Nephron progenitor cell (in vitro differentiated cells): Measurements from ENCODE around the gene HLCS.

Source experiments
- DNase-seq: peaks from one replicate; pipeline ENCODE4 v3.0.0; 2021
- H3K27ac Mint-ChIP-seq: 2 replicates; pipeline ENCODE4 v1.8.0; 2021; ENCODE audit warnings: mild to moderate bottlenecking, moderate library complexity, mixed read lengths
- H3K27me3 Mint-ChIP-seq: 2 replicates; pipeline ENCODE4 v1.8.0; 2021; ENCODE audit warnings: mild to moderate bottlenecking, low read depth, mixed read lengths; ENCODE audit not compliant: poor library complexity
- H3K36me3 Mint-ChIP-seq: 2 replicates; pipeline ENCODE4 v1.8.0; 2021; ENCODE audit warnings: low read depth, mixed read lengths
- H3K4me1 Mint-ChIP-seq: 2 replicates; pipeline ENCODE4 v1.8.0; 2021; ENCODE audit warnings: mixed read lengths
- H3K4me3 Mint-ChIP-seq: 2 replicates; pipeline ENCODE4 v1.8.0; 2021; ENCODE audit warnings: mild to moderate bottlenecking, moderate library complexity, mixed read lengths
- H3K9me3 Mint-ChIP-seq: 2 replicates; pipeline ENCODE4 v1.8.0; 2021; ENCODE audit warnings: mild to moderate bottlenecking, moderate library complexity, mixed read lengths
- TF ChIP-seq, protein P1 (sequence below): fragments of 200-600 bp; sonication (generic); IDR thresholded peaks from 2 replicates; pipeline ENCODE4 v1.5.0; 2021; ENCODE audit warnings: antibody characterized with exemption

Gene HLCS

DNA sequence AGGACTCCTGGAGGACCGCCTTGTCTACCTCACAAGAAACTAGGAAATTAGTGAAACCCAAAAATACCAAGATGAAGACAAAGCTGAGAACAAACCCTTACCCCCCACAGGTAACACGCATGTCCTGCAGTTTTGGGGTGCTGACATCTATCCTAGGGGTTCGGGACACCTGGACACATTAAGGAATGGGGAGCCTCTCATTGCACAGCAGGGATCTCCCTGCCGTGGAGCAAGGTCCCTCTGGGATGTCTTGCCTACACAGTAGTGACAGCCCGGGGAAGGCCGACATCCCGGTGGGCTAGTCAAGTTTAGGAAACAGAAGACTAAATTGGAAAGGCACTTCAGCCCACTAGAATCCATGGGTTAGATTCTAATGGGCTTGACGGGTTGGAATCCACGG, 223.0 kb downstream of the HLCS start:
- TF ChIP-seq, protein P1, sequence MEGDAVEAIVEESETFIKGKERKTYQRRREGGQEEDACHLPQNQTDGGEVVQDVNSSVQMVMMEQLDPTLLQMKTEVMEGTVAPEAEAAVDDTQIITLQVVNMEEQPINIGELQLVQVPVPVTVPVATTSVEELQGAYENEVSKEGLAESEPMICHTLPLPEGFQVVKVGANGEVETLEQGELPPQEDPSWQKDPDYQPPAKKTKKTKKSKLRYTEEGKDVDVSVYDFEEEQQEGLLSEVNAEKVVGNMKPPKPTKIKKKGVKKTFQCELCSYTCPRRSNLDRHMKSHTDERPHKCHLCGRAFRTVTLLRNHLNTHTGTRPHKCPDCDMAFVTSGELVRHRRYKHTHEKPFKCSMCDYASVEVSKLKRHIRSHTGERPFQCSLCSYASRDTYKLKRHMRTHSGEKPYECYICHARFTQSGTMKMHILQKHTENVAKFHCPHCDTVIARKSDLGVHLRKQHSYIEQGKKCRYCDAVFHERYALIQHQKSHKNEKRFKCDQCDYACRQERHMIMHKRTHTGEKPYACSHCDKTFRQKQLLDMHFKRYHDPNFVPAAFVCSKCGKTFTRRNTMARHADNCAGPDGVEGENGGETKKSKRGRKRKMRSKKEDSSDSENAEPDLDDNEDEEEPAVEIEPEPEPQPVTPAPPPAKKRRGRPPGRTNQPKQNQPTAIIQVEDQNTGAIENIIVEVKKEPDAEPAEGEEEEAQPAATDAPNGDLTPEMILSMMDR = no peak
- Mint-ChIP-seq H3K4me3 (no peak overlapping the region), H3K4me1 (peaks cover 42% of the 10 kb centered on the region), H3K36me3 (no peaks in the 10 kb centered on the region), H3K9me3 (no peaks in the 10 kb centered on the region), H3K27me3 (peaks cover 44% of the 10 kb centered on the region), H3K27ac (no peak overlapping the region)
- DNase-seq = no peak

DNA sequence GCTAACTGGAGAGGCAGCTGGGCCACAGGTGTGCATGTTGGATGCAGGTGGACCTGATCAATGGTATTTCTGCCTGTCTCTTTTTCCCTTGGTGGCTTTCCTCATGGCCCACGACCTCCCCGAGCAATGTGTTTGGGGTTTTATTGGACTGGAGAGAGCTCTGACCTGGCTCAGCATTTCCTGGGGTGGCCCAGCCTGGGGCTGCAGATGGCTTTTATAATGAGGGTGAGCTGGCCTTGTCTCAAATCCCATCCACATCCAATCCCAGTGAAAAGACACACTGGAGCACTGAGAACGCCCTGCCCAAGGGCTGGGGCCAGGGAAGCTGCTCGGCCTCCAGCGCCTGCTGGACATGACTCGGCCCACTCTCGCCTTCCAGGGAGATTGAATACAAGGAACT, 223.5 kb downstream of the HLCS start:
- no peak overlapping the region for H3K27ac Mint-ChIP-seq
- H3K27me3 Mint-ChIP-seq = peaks cover 45% of the 10 kb centered on the region

DNA sequence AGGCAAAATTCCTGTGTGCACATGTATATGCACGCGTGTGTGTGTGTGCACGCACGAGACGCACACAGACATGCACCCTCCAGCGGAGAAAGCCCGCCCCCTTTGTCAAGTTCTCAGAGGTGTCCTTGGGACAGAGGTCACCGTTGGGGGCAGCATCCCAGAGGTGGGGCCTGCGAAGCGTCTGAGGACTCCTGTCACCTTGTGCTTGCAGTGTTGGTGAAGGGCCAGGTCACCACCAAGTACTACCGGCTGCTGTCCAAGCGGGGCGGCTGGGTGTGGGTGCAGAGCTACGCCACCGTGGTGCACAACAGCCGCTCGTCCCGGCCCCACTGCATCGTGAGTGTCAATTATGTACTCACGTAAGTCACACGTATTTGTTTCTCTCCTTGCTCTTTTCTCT, 225.0 kb downstream of the HLCS start:
- Mint-ChIP-seq H3K4me3 (no peak overlapping the region), H3K27me3 (peaks cover 38% of the 10 kb centered on the region)

More for the DNA sequence above, 223.5 kb downstream of the HLCS start:
- DNase-seq = no peak
- TF ChIP-seq, protein P1 = no peak
- H3K4me1 Mint-ChIP-seq = peaks cover 40% of the 10 kb centered on the region
- H3K36me3 Mint-ChIP-seq = no peaks in the 10 kb centered on the region
- no peak overlapping the region for H3K4me3 Mint-ChIP-seq
- no peaks in the 10 kb centered on the region for H3K9me3 Mint-ChIP-seq

DNA sequence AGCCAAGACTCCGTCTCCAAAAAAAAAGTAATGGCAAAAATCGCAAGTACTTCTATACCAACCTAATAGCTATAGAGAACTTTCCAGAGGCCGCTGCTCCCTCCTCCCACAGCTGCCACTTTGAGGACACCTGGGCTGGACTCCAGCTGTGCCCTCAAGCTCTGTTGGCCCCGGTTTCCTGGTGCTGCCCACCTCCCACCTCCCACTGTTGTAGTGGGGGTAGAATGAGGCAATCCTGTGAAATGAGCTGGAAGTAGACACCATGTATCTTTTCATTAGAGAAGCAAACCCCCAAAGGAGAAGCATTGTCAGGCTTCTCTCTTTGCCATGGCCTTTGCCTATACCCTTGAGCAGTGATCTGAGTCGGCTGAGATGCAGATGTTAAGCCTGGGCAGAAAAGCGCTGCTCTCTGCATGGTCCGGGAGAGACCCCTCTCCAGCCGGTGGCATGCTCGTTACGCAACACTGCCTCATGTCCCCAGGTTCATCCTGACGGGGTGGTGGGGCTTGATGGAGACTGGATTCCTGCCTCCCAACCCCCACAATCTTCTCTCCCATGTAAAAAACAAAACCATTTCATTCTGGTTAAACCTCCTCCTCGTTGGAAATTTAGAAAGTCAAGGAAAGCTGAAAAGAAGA, 227.9 kb downstream of the HLCS start:
- H3K4me3 Mint-ChIP-seq = no peak overlapping the region
- no peaks in the 10 kb centered on the region for H3K36me3 Mint-ChIP-seq
- peaks cover 31% of the 10 kb centered on the region for H3K4me1 Mint-ChIP-seq
- H3K27me3 Mint-ChIP-seq = peaks cover 26% of the 10 kb centered on the region
- H3K27ac Mint-ChIP-seq = no peak overlapping the region
- no peak for DNase-seq
- TF ChIP-seq, protein P1 = no peak
- H3K9me3 Mint-ChIP-seq = peaks cover 7% of the 10 kb centered on the region

More for the DNA sequence above, 225.0 kb downstream of the HLCS start:
- Mint-ChIP-seq H3K27ac (no peak overlapping the region), H3K36me3 (no peaks in the 10 kb centered on the region), H3K9me3 (no peaks in the 10 kb centered on the region), H3K4me1 (peaks cover 33% of the 10 kb centered on the region)
- TF ChIP-seq, protein P1 = no peak
- DNase-seq = no peak

DNA sequence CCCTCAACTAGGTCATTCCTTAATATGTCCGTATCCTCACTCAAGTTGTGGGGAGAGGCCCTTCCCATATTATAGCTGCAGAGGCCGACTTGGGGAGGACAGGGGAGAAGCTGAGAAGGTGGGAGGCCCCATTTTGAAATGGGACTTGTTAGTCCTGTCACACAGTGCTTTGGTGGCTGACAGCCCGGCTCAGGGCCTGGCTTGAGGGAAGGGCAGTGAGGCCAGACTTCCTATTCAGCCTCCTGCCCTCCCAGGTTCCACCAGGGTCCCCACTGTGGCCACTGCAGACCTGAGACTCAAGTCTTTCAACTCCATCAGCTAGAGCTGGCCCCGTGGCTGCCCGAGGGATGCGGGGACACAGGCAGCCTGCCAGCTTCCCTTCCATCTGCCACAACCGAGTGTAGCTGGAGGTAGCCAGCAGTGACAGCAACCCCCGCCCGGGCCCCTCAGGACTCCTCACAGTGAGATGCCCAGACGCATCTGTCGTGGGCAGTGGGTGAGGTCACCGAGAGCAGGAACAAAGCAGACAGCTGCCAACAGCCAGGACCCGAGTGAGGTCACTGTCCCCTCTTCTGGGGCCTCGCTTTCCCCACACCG, 230.6 kb downstream of the HLCS start:
- Mint-ChIP-seq H3K4me1 (peaks cover 39% of the 10 kb centered on the region), H3K27ac (no peak overlapping the region), H3K9me3 (peaks cover 11% of the 10 kb centered on the region), H3K27me3 (peaks cover 31% of the 10 kb centered on the region), H3K36me3 (no peaks in the 10 kb centered on the region), H3K4me3 (no peak overlapping the region)
- TF ChIP-seq, protein P1 = no peak
- DNase-seq = no peak

DNA sequence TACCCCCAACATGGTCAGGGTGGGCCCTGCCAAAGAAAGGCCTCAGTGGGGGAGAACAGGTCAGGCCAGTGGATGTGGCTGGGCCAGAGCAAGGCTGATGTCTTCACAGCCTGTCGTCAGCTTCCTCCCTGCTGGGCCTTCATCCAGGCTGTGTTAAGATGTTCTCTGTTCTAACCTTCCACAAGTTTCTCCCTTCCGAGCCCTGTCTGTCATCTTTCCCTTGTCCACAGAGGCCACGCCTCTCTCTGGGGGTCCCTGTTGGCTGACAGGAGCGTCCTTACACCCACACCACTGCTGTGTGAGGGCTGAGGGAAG, 231.3 kb downstream of the HLCS start:
- H3K36me3 Mint-ChIP-seq = no peaks in the 10 kb centered on the region
- H3K4me1 Mint-ChIP-seq = peaks cover 46% of the 10 kb centered on the region
- TF ChIP-seq, protein P1 = no peak
- DNase-seq = no peak
- H3K4me3 Mint-ChIP-seq = no peak overlapping the region
- peaks cover 11% of the 10 kb centered on the region for H3K9me3 Mint-ChIP-seq
- H3K27me3 Mint-ChIP-seq = peaks cover 31% of the 10 kb centered on the region
- H3K27ac Mint-ChIP-seq = no peak overlapping the region
